ENCODE results near the gene ADA.
A peak's percentile ranks its signal among the peaks of the same experiment; 100 is the strongest.

The ADA gene

GRCh38 chr20:44581515-44581914 lies 70.0 kb downstream of the ADA start:
- no peaks in the 10 kb centered on the region for H3F3A ChIP-seq (ENCODE audit: insufficient read depth, low read length)
- H3K79me2 ChIP-seq (ENCODE audit: low read length): no peaks in the 10 kb centered on the region
- TF ChIP-seq EZH2 (optimal IDR thresholded peaks at IDR 0.05; ENCODE audit: low read depth, low read length) (no peak), EZH2phosphoT487 (IDR thresholded peaks at IDR 0.05; ENCODE audit: low read length) (no peak), CTCF (IDR thresholded peaks at IDR 0.05; ENCODE audit: low read length) (no peak)
- H3K9me3 ChIP-seq (replicated peaks; ENCODE audit: insufficient read depth, low read length): no peaks in the 10 kb centered on the region
- no peak overlapping the region for H3K9ac ChIP-seq (ENCODE audit: low read length)
- no peaks in the 10 kb centered on the region for H3K9me2 ChIP-seq (replicated peaks; ENCODE audit: insufficient read depth, low read length)
- H3K4me2 ChIP-seq (ENCODE audit: low read depth, low read length): peak overlapping the region; percentile 1; the same call in 1 of the 2 replicates
- H4K20me1 ChIP-seq (ENCODE audit: insufficient read depth, low read length): no peaks in the 10 kb centered on the region
- peaks cover 6% of the 10 kb centered on the region; the same call in 1 of the 2 replicates for H3K4me1 ChIP-seq (ENCODE audit: low read length)
- H2AFZ ChIP-seq (ENCODE audit: low read length): no peak overlapping the region
- no peak overlapping the region for H3K4me3 ChIP-seq (ENCODE audit: low read length)
- no peak for DNase-seq
- no peaks in the 10 kb centered on the region for H3K36me3 ChIP-seq (replicated peaks; ENCODE audit: insufficient read depth, low read length)
- H3K27me3 ChIP-seq (replicated peaks; ENCODE audit: insufficient read depth, low read length): no peaks in the 10 kb centered on the region
- no peak overlapping the region for H3K27ac ChIP-seq (ENCODE audit: low read length)

- peaks cover 6% of the 10 kb centered on the region; the same call in 1 of the 2 replicates for H3K4me1 ChIP-seq (ENCODE audit: low read length)
- H3K79me2 ChIP-seq (ENCODE audit: low read length): no peaks in the 10 kb centered on the region
- no peaks in the 10 kb centered on the region for H3K9me2 ChIP-seq (replicated peaks; ENCODE audit: insufficient read depth, low read length)
- no peaks in the 10 kb centered on the region for H3F3A ChIP-seq (ENCODE audit: insufficient read depth, low read length)
- H2AFZ ChIP-seq (ENCODE audit: low read length): no peak overlapping the region
- H3K36me3 ChIP-seq (replicated peaks; ENCODE audit: insufficient read depth, low read length): no peaks in the 10 kb centered on the region
- H3K27ac ChIP-seq (ENCODE audit: low read length): no peak overlapping the region
- H3K9ac ChIP-seq (ENCODE audit: low read length): no peak overlapping the region
- no peak for DNase-seq
- no peaks in the 10 kb centered on the region for H3K9me3 ChIP-seq (replicated peaks; ENCODE audit: insufficient read depth, low read length)
- no peaks in the 10 kb centered on the region for H4K20me1 ChIP-seq (ENCODE audit: insufficient read depth, low read length)
- TF ChIP-seq EZH2phosphoT487 (IDR thresholded peaks at IDR 0.05; ENCODE audit: low read length): no peak
- no peak for TF ChIP-seq EZH2 (optimal IDR thresholded peaks at IDR 0.05; ENCODE audit: low read depth, low read length)
- no peak for TF ChIP-seq CTCF (IDR thresholded peaks at IDR 0.05; ENCODE audit: low read length)
- no peaks in the 10 kb centered on the region for H3K27me3 ChIP-seq (replicated peaks; ENCODE audit: insufficient read depth, low read length)
- H3K4me3 ChIP-seq (ENCODE audit: low read length): no peak overlapping the region
- peak overlapping the region; percentile 1; the same call in 1 of the 2 replicates for H3K4me2 ChIP-seq (ENCODE audit: low read depth, low read length)
Measured at GRCh38 chr20:44580581-44581268, 70.8 kb downstream of the ADA start.

- no peaks in the 10 kb centered on the region for H3K9me2 ChIP-seq (replicated peaks; ENCODE audit: insufficient read depth, low read length)
- H3F3A ChIP-seq (ENCODE audit: insufficient read depth, low read length): no peaks in the 10 kb centered on the region
- H3K79me2 ChIP-seq (ENCODE audit: low read length): no peaks in the 10 kb centered on the region
- peaks cover 6% of the 10 kb centered on the region; the same call in 1 of the 2 replicates for H3K4me1 ChIP-seq (ENCODE audit: low read length)
- no peak for DNase-seq
- no peaks in the 10 kb centered on the region for H4K20me1 ChIP-seq (ENCODE audit: insufficient read depth, low read length)
- H3K9ac ChIP-seq (ENCODE audit: low read length): no peak overlapping the region
- H3K4me2 ChIP-seq (ENCODE audit: low read depth, low read length): no peak overlapping the region
- no peak overlapping the region for H3K4me3 ChIP-seq (ENCODE audit: low read length)
- H2AFZ ChIP-seq (ENCODE audit: low read length): no peak overlapping the region
- TF ChIP-seq EZH2phosphoT487 (IDR thresholded peaks at IDR 0.05; ENCODE audit: low read length): no peak
- TF ChIP-seq EZH2 (optimal IDR thresholded peaks at IDR 0.05; ENCODE audit: low read depth, low read length): no peak
- TF ChIP-seq CTCF (IDR thresholded peaks at IDR 0.05; ENCODE audit: low read length): no peak
- no peaks in the 10 kb centered on the region for H3K9me3 ChIP-seq (replicated peaks; ENCODE audit: insufficient read depth, low read length)
- no peaks in the 10 kb centered on the region for H3K36me3 ChIP-seq (replicated peaks; ENCODE audit: insufficient read depth, low read length)
- H3K27ac ChIP-seq (ENCODE audit: low read length): no peak overlapping the region
- H3K27me3 ChIP-seq (replicated peaks; ENCODE audit: insufficient read depth, low read length): no peaks in the 10 kb centered on the region
Measured at GRCh38 chr20:44579313-44580081, 72.0 kb downstream of the ADA start.
